ENCODE results near the gene KRTCAP2.

- TF ChIP-seq, protein P1, sequence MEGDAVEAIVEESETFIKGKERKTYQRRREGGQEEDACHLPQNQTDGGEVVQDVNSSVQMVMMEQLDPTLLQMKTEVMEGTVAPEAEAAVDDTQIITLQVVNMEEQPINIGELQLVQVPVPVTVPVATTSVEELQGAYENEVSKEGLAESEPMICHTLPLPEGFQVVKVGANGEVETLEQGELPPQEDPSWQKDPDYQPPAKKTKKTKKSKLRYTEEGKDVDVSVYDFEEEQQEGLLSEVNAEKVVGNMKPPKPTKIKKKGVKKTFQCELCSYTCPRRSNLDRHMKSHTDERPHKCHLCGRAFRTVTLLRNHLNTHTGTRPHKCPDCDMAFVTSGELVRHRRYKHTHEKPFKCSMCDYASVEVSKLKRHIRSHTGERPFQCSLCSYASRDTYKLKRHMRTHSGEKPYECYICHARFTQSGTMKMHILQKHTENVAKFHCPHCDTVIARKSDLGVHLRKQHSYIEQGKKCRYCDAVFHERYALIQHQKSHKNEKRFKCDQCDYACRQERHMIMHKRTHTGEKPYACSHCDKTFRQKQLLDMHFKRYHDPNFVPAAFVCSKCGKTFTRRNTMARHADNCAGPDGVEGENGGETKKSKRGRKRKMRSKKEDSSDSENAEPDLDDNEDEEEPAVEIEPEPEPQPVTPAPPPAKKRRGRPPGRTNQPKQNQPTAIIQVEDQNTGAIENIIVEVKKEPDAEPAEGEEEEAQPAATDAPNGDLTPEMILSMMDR (IDR thresholded peaks at IDR 0.05): no peak
- no peak for TF ChIP-seq POLR2A (IDR thresholded peaks at IDR 0.05)
- TF ChIP-seq POLR2AphosphoS5 (IDR thresholded peaks at IDR 0.05): no peak
- TF ChIP-seq EP300 (IDR thresholded peaks at IDR 0.05): no peak
These were observed 33.0 kb upstream of the KRTCAP2 start for GRCh38 chr1:155205969-155206593.
